CD4-positive, CD25-positive, alpha-beta regulatory T cell (primary cell): ENCODE measurements around the gene PPOX. TPM values are rescaled to one million over a fixed set of nuclear protein-coding genes. Genes with fewer than 3 reads are reported as not detected.

Experiments
- ATAC-seq, 2 donors: fragments of 150-1000 bp; cut with Tn5 transposase; one replicate each; pipeline ENCODE4 v1.10.0; 2021; ENCODE audit warnings: low read depth in 2 of 2, moderate number of reproducible peaks in 2 of 2, moderate library complexity in 1 of 2
- DNase-seq, 3 donors: peaks; one replicate each; pipeline versions ENCODE4 v3.0.0 to v3.0.0-alpha.2; 2012 to 2022; ENCODE audit warnings: mixed read lengths in 1 of 3
- H3K27ac ChIP-seq: one replicate; pipeline ENCODE4 v1.7.0; 2013; ENCODE audit warnings: mild to moderate bottlenecking, low read length; ENCODE audit not compliant: insufficient read depth, poor library complexity, severe bottlenecking
- H3K27me3 ChIP-seq: one replicate; pipeline ENCODE4 v1.7.0; 2013; ENCODE audit warnings: low read length; ENCODE audit not compliant: control insufficient read depth, insufficient read depth
- H3K36me3 ChIP-seq: one replicate; pipeline ENCODE4 v1.7.0; 2013; ENCODE audit warnings: mild to moderate bottlenecking, low read length, moderate library complexity; ENCODE audit not compliant: control insufficient read depth, insufficient read depth
- H3K4me1 ChIP-seq: 2 replicates; pipeline ENCODE4 v1.7.0; 2013; ENCODE audit warnings: mild to moderate bottlenecking, low read length; ENCODE audit not compliant: insufficient read depth, control insufficient read depth, poor library complexity, severe bottlenecking
- H3K4me3 ChIP-seq: one replicate; pipeline ENCODE4 v1.7.0; 2013; ENCODE audit warnings: low read depth, mild to moderate bottlenecking, low read length, moderate library complexity
- H3K9me3 ChIP-seq, 2 experiments: 1 replicate in 1 of 2; 2 replicates in 1 of 2; pipeline ENCODE4 v1.7.0; 2013; ENCODE audit warnings: low read length in 2 of 2, mild to moderate bottlenecking in 1 of 2, moderate library complexity in 1 of 2; ENCODE audit not compliant: control insufficient read depth in 2 of 2
- H3K27ac Mint-ChIP-seq, 3 donors: one replicate each; pipeline ENCODE4 v1.8.0; 2020 to 2022; ENCODE audit warnings: mild to moderate bottlenecking in 3 of 3, mixed read lengths in 3 of 3, moderate library complexity in 2 of 3
- H3K27me3 Mint-ChIP-seq: one replicate; pipeline ENCODE4 v1.8.0; 2022; ENCODE audit warnings: mild to moderate bottlenecking, mixed read lengths
- H3K36me3 Mint-ChIP-seq: one replicate; pipeline ENCODE4 v1.8.0; 2020; ENCODE audit warnings: mixed read lengths
- H3K4me1 Mint-ChIP-seq, 4 donors: one replicate each; pipeline ENCODE4 v1.8.0; 2020 to 2022; ENCODE audit warnings: mixed read lengths in 4 of 4, mild to moderate bottlenecking in 1 of 4
- H3K4me3 Mint-ChIP-seq, 4 donors: one replicate each; pipeline ENCODE4 v1.8.0; 2020 to 2022; ENCODE audit warnings: mild to moderate bottlenecking in 4 of 4, mixed read lengths in 4 of 4, moderate library complexity in 3 of 4
- H3K9me3 Mint-ChIP-seq, 7 donors: one replicate each; pipeline ENCODE4 v1.8.0; 2020 to 2022; ENCODE audit warnings: mixed read lengths in 7 of 7, mild to moderate bottlenecking in 3 of 7, moderate library complexity in 2 of 7
- polyA plus RNA-seq, 4 donors: library from polyadenylated mRNA; unstranded; fragments of 300-500 nt; fragmentation: Illumina TruSeq; gene quantifications; one replicate each; pipeline ENCODE4 v1.2.3, GENCODE V29; 2021
- total RNA-seq: library from RNA; stranded (reverse); gene quantifications from one replicate; pipeline ENCODE4 v1.2.3, GENCODE V29; 2022

The PPOX gene
- total RNA-seq (45.3 TPM), polyA plus RNA-seq (10 to 100 TPM; 18.0 to 32.9 (median 22.3) TPM)

DNA sequence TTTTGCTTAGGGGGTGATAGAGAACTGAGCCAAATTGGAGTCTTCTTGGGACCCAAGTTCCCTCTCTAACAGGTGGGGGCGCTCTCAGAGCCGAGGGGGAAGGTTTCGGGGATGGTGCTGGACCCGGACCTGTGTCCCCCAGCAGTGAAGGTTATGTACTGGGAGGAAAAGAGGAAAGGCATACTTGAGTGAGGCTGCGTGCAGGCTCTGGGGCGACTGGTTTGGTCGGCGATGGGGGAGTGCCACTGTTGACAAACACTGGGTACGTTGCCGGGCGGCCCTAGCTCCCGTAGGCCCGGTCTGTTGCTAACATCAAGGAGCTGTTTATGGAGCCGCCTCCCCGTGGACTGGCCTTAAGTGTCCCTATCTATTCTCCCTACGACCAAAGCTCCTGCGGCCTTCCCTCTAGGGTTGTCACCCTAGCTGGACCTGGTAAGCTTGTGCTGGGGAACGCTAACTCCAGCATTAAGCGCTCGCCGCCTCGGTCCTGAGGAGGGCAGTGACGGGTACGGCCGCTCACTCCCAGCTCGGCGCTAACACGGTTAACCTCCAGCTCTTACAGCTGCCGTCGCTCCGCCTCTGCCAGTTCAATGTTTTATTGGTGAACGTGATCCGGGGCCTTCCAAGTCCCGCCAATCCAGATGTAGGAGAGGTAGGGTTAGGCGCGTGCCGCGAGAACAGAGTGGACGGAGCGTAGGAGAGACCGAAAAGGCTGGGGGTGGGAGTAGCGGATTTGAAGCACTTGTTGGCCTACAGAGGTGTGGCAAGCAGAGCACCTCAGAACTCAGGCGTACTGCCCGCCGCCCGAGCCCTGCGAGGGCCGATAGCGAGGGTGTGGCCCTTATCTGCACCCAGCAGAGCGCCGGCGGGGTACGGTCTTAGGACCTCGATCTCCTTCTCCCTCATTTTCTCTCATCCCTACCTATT lies at the start of gene PPOX:
PPOX (plus strand) TSS at position 685 of the 927 bp plus-strand sequence. CDS start 422 bp downstream, outside the sequence.
- peaks cover 5 to 71% (median 34%) of the 10 kb centered on the region in 4 donors for H3K4me1 Mint-ChIP-seq
- Histone ChIP-seq H3K4me1 (peaks cover 37% of the 10 kb centered on the region), H3K9me3 (no peaks in the 10 kb centered on the region), H3K27ac (peak within 1 kb of the TSS; percentile 93), H3K4me3 (peak within 1 kb of the TSS; percentile 84), H3K27me3 (no peaks in the 10 kb centered on the region), H3K36me3 (peaks cover 27% of the 10 kb centered on the region)
- H3K27ac Mint-ChIP-seq: peak within 1 kb of the TSS; percentile 99
- no peaks in the 10 kb centered on the region for H3K9me3 Mint-ChIP-seq
- H3K36me3 Mint-ChIP-seq: peaks cover 40% of the 10 kb centered on the region
- peak within 1 kb of the TSS; percentile 91 to 97 (median 94) for H3K4me3 Mint-ChIP-seq
- DNase-seq (peak; percentile 92 to 99 (median 95)), ATAC-seq (peak; percentile 94)
- no peaks in the 10 kb centered on the region for H3K27me3 Mint-ChIP-seq

DNA sequence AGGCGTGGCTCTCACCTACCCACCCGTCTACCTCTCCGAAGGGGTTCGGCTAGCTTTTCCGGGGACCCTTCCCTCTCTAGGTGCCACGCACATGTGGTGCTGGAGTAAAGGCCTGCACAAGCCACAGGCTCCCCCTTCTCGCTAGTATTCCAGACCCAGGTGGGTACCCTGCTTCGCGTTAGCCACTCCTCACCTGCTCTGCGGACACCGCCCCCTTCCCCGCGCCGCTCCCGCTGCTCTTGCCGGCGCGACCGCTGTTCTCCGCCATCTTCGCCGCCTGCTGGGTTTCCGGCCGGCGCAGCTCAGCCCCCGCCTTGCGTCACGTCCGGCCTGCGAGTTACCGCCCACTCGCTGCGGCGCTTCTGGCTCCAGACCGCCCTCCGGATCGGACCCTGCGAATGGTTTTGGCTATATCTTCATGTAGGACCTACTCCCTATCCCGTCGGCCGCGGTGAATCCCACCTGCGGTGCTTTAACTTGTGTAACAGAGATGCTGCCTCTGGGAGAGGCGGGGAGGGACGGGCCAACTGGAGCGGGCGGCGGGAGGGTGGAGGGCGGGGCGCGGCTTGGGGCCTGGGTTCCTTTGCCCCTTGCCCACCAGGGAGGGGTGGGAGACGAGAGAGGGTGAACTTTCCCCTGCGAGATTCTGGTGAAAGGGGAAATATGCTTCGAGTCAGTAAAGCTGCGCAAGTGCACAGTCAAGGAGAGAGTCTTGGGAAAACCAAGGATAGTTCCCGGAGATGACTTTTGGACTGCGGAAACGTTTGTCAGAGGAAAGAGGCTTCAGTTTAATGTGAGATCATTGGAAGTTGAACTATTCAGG lies 48.3 kb upstream of the PPOX start, which contains the start of the genes NIT1 and PFDN2:
NIT1 (plus strand) TSS at position 347 of the 823 bp plus-strand sequence; CDS start at position 419, 72 bp downstream.
PFDN2 (minus strand) TSS at position 279 of the 823 bp plus-strand sequence; CDS start at position 268, 11 bp downstream.
- peaks cover 8% of the 10 kb centered on the region for H3K27me3 Mint-ChIP-seq
- H3K4me1 Mint-ChIP-seq: peaks cover 22 to 78% (median 47%) of the 10 kb centered on the region in 4 donors
- Histone ChIP-seq H3K36me3 (peaks cover 30% of the 10 kb centered on the region), H3K9me3 (no peaks in the 10 kb centered on the region), H3K27ac (peak within 1 kb of the TSS; percentile 91), H3K4me1 (peaks cover 61% of the 10 kb centered on the region), H3K4me3 (peak within 1 kb of the TSS; percentile 93), H3K27me3 (no peaks in the 10 kb centered on the region)
- peak within 1 kb of the TSS; percentile 85 to 97 (median 96) for H3K4me3 Mint-ChIP-seq
- H3K27ac Mint-ChIP-seq: peak within 1 kb of the TSS; percentile 92 to 96 (median 95)
- DNase-seq: peak; percentile 82 to 91 (median 87)
- no peaks in the 10 kb centered on the region for H3K9me3 Mint-ChIP-seq
- peak; percentile 77 to 79 for ATAC-seq
- H3K36me3 Mint-ChIP-seq: peaks cover 15% of the 10 kb centered on the region

DNA sequence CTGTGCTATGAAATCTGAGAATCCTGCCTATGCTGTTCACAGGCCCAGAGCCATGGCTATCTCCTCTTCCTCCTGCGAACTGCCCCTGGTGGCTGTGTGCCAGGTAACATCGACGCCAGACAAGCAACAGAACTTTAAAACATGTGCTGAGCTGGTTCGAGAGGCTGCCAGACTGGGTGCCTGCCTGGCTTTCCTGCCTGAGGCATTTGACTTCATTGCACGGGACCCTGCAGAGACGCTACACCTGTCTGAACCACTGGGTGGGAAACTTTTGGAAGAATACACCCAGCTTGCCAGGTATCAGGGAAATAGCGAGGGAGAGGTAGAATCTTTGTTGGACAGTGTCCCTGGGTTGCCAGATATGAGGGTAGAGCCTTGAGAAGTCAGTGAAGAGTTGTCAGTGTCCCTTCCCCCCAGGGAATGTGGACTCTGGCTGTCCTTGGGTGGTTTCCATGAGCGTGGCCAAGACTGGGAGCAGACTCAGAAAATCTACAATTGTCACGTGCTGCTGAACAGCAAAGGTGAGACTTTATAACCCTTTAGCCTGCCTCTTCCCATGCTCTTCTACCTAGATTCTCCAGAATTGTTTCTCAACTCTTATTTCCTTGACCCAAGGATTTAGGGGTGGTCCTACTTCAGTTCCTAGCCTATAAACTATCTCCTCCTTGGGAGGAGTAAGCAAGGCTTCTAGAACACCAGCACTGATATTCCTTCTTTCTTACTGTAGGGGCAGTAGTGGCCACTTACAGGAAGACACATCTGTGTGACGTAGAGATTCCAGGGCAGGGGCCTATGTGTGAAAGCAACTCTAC lies 46.9 kb upstream of the PPOX start:
- Histone ChIP-seq H3K4me1 (peaks cover 51% of the 10 kb centered on the region), H3K4me3 (peak overlapping the region; percentile 93), H3K36me3 (peaks cover 41% of the 10 kb centered on the region), H3K9me3 (no peaks in the 10 kb centered on the region), H3K27ac (peak overlapping the region; percentile 91), H3K27me3 (no peaks in the 10 kb centered on the region)
- Mint-ChIP-seq H3K27ac (peak overlapping the region; percentile 72 to 95 (median 92)), H3K36me3 (peaks cover 22% of the 10 kb centered on the region), H3K4me1 (peaks cover 15 to 65% (median 36%) of the 10 kb centered on the region in 4 donors), H3K9me3 (no peaks in the 10 kb centered on the region), H3K27me3 (peaks cover 8% of the 10 kb centered on the region), H3K4me3 (peak overlapping the region; percentile 85 to 97 (median 96))
- DNase-seq: peak; percentile 45 to 81 (median 72)
- ATAC-seq: peak; percentile 67 to 69

DNA sequence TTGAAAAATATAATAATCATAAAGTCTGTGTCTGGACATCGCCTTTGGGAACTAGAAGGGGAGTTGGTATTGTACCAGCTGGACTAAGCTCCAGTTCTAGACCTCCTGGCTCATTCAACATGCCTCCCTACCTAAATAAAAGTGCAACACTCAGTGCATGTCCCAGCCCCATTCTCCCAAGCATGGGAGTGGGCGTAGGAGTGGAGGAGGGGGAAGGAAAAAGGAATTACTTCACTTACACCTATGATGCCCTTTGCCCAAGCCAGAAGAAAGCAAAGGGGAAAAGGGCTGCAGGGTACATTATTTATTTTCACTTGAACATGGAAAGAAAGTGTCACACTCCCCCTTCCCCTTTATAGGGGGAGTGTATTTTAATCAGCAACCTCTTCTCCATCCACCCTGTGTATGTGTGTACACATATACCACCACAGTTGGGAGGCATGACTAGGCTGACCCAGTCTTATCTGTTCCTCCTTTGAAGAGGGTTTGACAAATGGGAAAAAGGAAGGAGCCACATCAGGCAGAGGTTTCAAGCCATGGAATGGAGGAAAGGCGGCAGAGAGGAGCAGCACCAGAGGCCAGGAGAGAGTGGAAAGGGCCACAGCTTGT lies 45.1 kb upstream of the PPOX start:
- Histone ChIP-seq H3K9me3 (no peaks in the 10 kb centered on the region), H3K36me3 (peaks cover 54% of the 10 kb centered on the region), H3K4me3 (no peak overlapping the region), H3K4me1 (peaks cover 36% of the 10 kb centered on the region), H3K27ac (no peak overlapping the region), H3K27me3 (no peaks in the 10 kb centered on the region)
- Mint-ChIP-seq H3K9me3 (no peaks in the 10 kb centered on the region), H3K27ac (peak overlapping the region in 1 of 3 donors; percentile 62), H3K36me3 (peaks cover 26% of the 10 kb centered on the region), H3K27me3 (peaks cover 8% of the 10 kb centered on the region), H3K4me1 (peaks cover 14 to 54% (median 27%) of the 10 kb centered on the region in 4 donors), H3K4me3 (peak overlapping the region in 2 of 4 donors; percentile 45 to 75)
- ATAC-seq: no peak
- no peak for DNase-seq

DNA sequence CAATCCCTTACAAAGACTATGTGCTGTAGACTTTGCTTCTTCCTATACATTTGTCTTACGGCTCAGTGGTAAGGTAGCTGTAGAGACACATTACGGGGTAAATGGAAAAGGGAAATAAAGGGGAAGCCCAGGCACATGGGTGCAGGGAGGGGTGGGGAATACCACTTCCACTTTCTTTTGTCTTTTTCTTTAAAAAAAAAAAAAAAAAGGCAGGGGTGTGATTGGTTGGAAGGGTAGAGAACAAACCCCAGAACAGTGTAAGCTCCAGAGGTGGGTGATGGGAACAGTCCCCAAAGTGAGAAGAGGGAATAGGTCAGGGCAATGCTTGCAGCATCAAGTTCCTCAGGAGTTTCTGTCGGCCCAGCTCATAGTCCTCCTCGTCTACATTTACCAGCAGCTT lies 44.4 kb upstream of the PPOX start:
- no peaks in the 10 kb centered on the region for H3K9me3 Mint-ChIP-seq
- peaks cover 30% of the 10 kb centered on the region for H3K36me3 Mint-ChIP-seq
- peaks cover 8% of the 10 kb centered on the region for H3K27me3 Mint-ChIP-seq
- Histone ChIP-seq H3K36me3 (peaks cover 54% of the 10 kb centered on the region), H3K4me3 (no peak overlapping the region), H3K4me1 (peaks cover 29% of the 10 kb centered on the region), H3K27me3 (no peaks in the 10 kb centered on the region), H3K9me3 (no peaks in the 10 kb centered on the region), H3K27ac (no peak overlapping the region)
- peak overlapping the region in 1 of 4 donors; percentile 18 for H3K4me3 Mint-ChIP-seq
- H3K27ac Mint-ChIP-seq: peak overlapping the region in 2 of 3 donors; percentile 23 to 76
- ATAC-seq (no peak), DNase-seq (no peak)
- H3K4me1 Mint-ChIP-seq: peaks cover 18 to 51% (median 30%) of the 10 kb centered on the region in 4 donors

DNA sequence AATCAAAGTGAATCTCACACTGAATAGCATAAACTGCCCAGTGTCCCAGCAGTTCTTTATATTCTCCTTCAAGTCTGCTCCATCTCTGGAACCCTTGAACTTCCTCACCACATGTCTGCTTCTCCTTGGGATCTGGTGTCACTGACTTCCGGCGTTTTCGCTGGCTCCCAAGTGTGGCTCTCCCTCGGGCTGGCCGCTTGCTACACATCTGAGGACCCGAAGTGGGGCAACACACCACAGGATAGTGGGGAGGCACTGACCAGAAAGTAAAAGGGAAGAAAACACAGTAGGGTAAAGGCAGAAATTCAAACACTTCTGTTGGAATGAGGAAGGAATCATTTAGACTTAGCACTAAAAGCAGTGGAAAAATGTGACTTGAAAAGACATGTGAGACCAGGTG lies 43.3 kb upstream of the PPOX start:
- H3K9me3 Mint-ChIP-seq: no peaks in the 10 kb centered on the region
- H3K27ac Mint-ChIP-seq: peak overlapping the region in 1 of 3 donors; percentile 89
- Histone ChIP-seq H3K27ac (no peak overlapping the region), H3K4me1 (peaks cover 21% of the 10 kb centered on the region), H3K4me3 (no peak overlapping the region), H3K9me3 (no peaks in the 10 kb centered on the region), H3K36me3 (peaks cover 62% of the 10 kb centered on the region), H3K27me3 (no peaks in the 10 kb centered on the region)
- no peak overlapping the region for H3K4me3 Mint-ChIP-seq
- peaks cover 39% of the 10 kb centered on the region for H3K36me3 Mint-ChIP-seq
- peaks cover 18 to 51% (median 33%) of the 10 kb centered on the region in 4 donors for H3K4me1 Mint-ChIP-seq
- DNase-seq (no peak), ATAC-seq (no peak)
- no peaks in the 10 kb centered on the region for H3K27me3 Mint-ChIP-seq
